Mucosa of stomach (tissue), 1 donor: ENCODE data around the gene ENPP1.

Experiments used
- H3K27me3 ChIP-seq: one replicate; pipeline ENCODE4 v1.7.0; 2013; ENCODE audit warnings: mild to moderate bottlenecking, low read length; ENCODE audit not compliant: control insufficient read depth, insufficient read depth
- H3K36me3 ChIP-seq: one replicate; pipeline ENCODE4 v1.7.0; 2013; ENCODE audit warnings: low read length; ENCODE audit not compliant: control insufficient read depth, insufficient read depth
- H3K4me1 ChIP-seq: one replicate; pipeline ENCODE4 v1.7.0; 2013; ENCODE audit warnings: mild to moderate bottlenecking, low read length; ENCODE audit not compliant: control insufficient read depth, insufficient read depth
- H3K4me3 ChIP-seq: one replicate; pipeline ENCODE4 v1.7.0; 2013; ENCODE audit warnings: low read length
- H3K9ac ChIP-seq: one replicate; pipeline ENCODE4 v1.7.0; 2013; ENCODE audit warnings: mild to moderate bottlenecking, low read length, moderate library complexity
- H3K9me3 ChIP-seq: one replicate; pipeline ENCODE4 v1.7.0; 2013; ENCODE audit warnings: mild to moderate bottlenecking, low read length, moderate library complexity; ENCODE audit not compliant: control insufficient read depth
- donor health status: Pancreatic carcinoma.

ENPP1 gene

GRCh38 chr6:131787766-131788712 is 19.8 kb upstream of the ENPP1 start:
- Histone ChIP-seq H3K9me3 (no peaks in the 10 kb centered on the region), H3K4me1 (no peaks in the 10 kb centered on the region), H3K9ac (no peak overlapping the region), H3K36me3 (no peaks in the 10 kb centered on the region), H3K27me3 (no peaks in the 10 kb centered on the region), H3K4me3 (no peak overlapping the region)

- no peaks in the 10 kb centered on the region for H3K9me3 ChIP-seq
- no peak overlapping the region for H3K9ac ChIP-seq
- H3K27me3 ChIP-seq = no peaks in the 10 kb centered on the region
- H3K4me3 ChIP-seq = no peak overlapping the region
- no peaks in the 10 kb centered on the region for H3K36me3 ChIP-seq
- no peaks in the 10 kb centered on the region for H3K4me1 ChIP-seq
These were observed 18.6 kb upstream of the ENPP1 start for GRCh38 chr6:131789219-131789618.

GRCh38 chr6:131791476-131791875 is 16.3 kb upstream of the ENPP1 start:
- H3K4me1 ChIP-seq = no peaks in the 10 kb centered on the region

GRCh38 chr6:131792091-131792496 is 15.7 kb upstream of the ENPP1 start:
- Histone ChIP-seq H3K27me3 (no peaks in the 10 kb centered on the region), H3K9me3 (no peaks in the 10 kb centered on the region), H3K36me3 (no peaks in the 10 kb centered on the region), H3K4me1 (no peaks in the 10 kb centered on the region), H3K9ac (no peak overlapping the region), H3K4me3 (no peak overlapping the region)

More at GRCh38 chr6:131791476-131791875, 16.3 kb upstream of the ENPP1 start:
- Histone ChIP-seq H3K27me3 (no peaks in the 10 kb centered on the region), H3K36me3 (no peaks in the 10 kb centered on the region), H3K4me3 (no peak overlapping the region), H3K9me3 (no peaks in the 10 kb centered on the region), H3K9ac (no peak overlapping the region)

- Histone ChIP-seq H3K4me1 (no peaks in the 10 kb centered on the region), H3K9ac (no peak overlapping the region), H3K4me3 (no peak overlapping the region), H3K27me3 (no peaks in the 10 kb centered on the region), H3K9me3 (no peaks in the 10 kb centered on the region), H3K36me3 (no peaks in the 10 kb centered on the region)
These were observed 12.5 kb upstream of the ENPP1 start for GRCh38 chr6:131795366-131795765.

GRCh38 chr6:131802347-131802746 is 5.5 kb upstream of the ENPP1 start:
- Histone ChIP-seq H3K36me3 (no peaks in the 10 kb centered on the region), H3K9ac (no peak overlapping the region), H3K4me1 (peaks cover 12% of the 10 kb centered on the region), H3K4me3 (no peak overlapping the region), H3K27me3 (no peaks in the 10 kb centered on the region), H3K9me3 (no peaks in the 10 kb centered on the region)

GRCh38 chr6:131803007-131803769 is 4.6 kb upstream of the ENPP1 start:
- H3K4me1 ChIP-seq = peaks cover 13% of the 10 kb centered on the region
- no peak overlapping the region for H3K4me3 ChIP-seq
- H3K27me3 ChIP-seq = no peaks in the 10 kb centered on the region
- no peaks in the 10 kb centered on the region for H3K36me3 ChIP-seq
- no peak overlapping the region for H3K9ac ChIP-seq
- H3K9me3 ChIP-seq = no peaks in the 10 kb centered on the region

- Histone ChIP-seq H3K4me3 (no peak overlapping the region), H3K4me1 (peaks cover 16% of the 10 kb centered on the region), H3K9me3 (no peaks in the 10 kb centered on the region), H3K27me3 (no peaks in the 10 kb centered on the region), H3K36me3 (no peaks in the 10 kb centered on the region), H3K9ac (no peak overlapping the region)
These were observed 3.7 kb upstream of the ENPP1 start for GRCh38 chr6:131804131-131804530.

GRCh38 chr6:131807321-131807643 is 538 bp upstream of the ENPP1 start:
- no peaks in the 10 kb centered on the region for H3K36me3 ChIP-seq
- peak overlapping the region; percentile 53 for H3K9ac ChIP-seq
- H3K27me3 ChIP-seq = no peaks in the 10 kb centered on the region
- peaks cover 16% of the 10 kb centered on the region for H3K4me1 ChIP-seq
- H3K9me3 ChIP-seq = no peaks in the 10 kb centered on the region
- H3K4me3 ChIP-seq = peak overlapping the region; percentile 39

- Histone ChIP-seq H3K4me3 (peak overlapping the region; percentile 15), H3K9me3 (no peaks in the 10 kb centered on the region), H3K27me3 (no peaks in the 10 kb centered on the region), H3K36me3 (no peaks in the 10 kb centered on the region), H3K4me1 (peaks cover 5% of the 10 kb centered on the region), H3K9ac (no peak overlapping the region)
These were observed 845 bp downstream of the ENPP1 start for GRCh38 chr6:131808460-131809269.

GRCh38 chr6:131811500-131811899 is 3.7 kb downstream of the ENPP1 start:
- Histone ChIP-seq H3K4me3 (no peak overlapping the region), H3K36me3 (no peaks in the 10 kb centered on the region), H3K9ac (no peak overlapping the region), H3K4me1 (peaks cover 3% of the 10 kb centered on the region), H3K9me3 (no peaks in the 10 kb centered on the region), H3K27me3 (no peaks in the 10 kb centered on the region)
